GM23338 (cell line): ENCODE data around the gene BCAS1.

Experiments used
- CREB1 ChIP-seq: fragments of 250-450 bp; sonication (Bioruptor Pico); IDR thresholded peaks from 2 replicates; pipeline ENCODE4 v1.5.0; 2020; ENCODE audit warnings: low read depth, mild to moderate bottlenecking, moderate library complexity
- CTCF ChIP-seq, 2 experiments: fragments of 200-600 bp in 1 of 2; sonication (generic) in 1 of 2; conservative IDR thresholded peaks; 2 replicates each; pipeline versions ENCODE4 v1.5.1 to v1.6.1; 2016 to 2017; ENCODE audit warnings: antibody characterized with exemption in 2 of 2, low read depth in 2 of 2, mild to moderate bottlenecking in 2 of 2, moderate library complexity in 1 of 2
- EZH2 ChIP-seq: fragments of 200-600 bp; sonication (generic); IDR thresholded peaks from one replicate; pipeline ENCODE4 v1.8.0; 2017; ENCODE audit warnings: antibody characterized with exemption, mild to moderate bottlenecking, low read depth; ENCODE audit not compliant: unreplicated experiment
- JUNB ChIP-seq: IDR thresholded peaks from one replicate; pipeline ENCODE4 v1.6.1; 2016; ENCODE audit warnings: antibody characterized with exemption; ENCODE audit not compliant: unreplicated experiment
- NANOG ChIP-seq: IDR thresholded peaks from 2 replicates; pipeline ENCODE4 v1.6.1; 2016; ENCODE audit warnings: antibody characterized with exemption, borderline replicate concordance
- POLR2AphosphoS5 ChIP-seq: IDR thresholded peaks from 2 replicates; pipeline ENCODE4 v1.6.1; 2016; ENCODE audit warnings: antibody characterized with exemption, low read depth
- REST ChIP-seq: IDR thresholded peaks from one replicate; pipeline ENCODE4 v1.6.1; 2018; ENCODE audit warnings: antibody characterized with exemption; ENCODE audit not compliant: unreplicated experiment
- ZNF331 ChIP-seq: fragments of 250-450 bp; sonication (Bioruptor Pico); IDR thresholded peaks from 2 replicates; pipeline ENCODE4 v1.5.0; 2020; ENCODE audit warnings: low read depth, mild to moderate bottlenecking, moderate library complexity

- no peak for TF ChIP-seq CTCF (conservative IDR thresholded peaks at IDR 0.05; ENCODE audit: low read depth in 2 of 2)
- no peak for TF ChIP-seq EZH2
- TF ChIP-seq REST = no peak
- TF ChIP-seq CREB1 (CRISPR knock-in tag) = no peak
- no peak for TF ChIP-seq JUNB
- TF ChIP-seq POLR2AphosphoS5 = no peak
- no peak for TF ChIP-seq ZNF331 (CRISPR knock-in tag)
- no peak for TF ChIP-seq NANOG
These were observed 42.7 kb downstream of the BCAS1 start for GRCh38 chr20:54027704-54028103.
